C4-2B (cell line): Measurements from ENCODE around the gene EFR3B.

ENCODE experiments used
- H3K27ac ChIP-seq: fragments of 450-650 bp; 2 replicates; pipeline ENCODE4 v1.5.1; 2017
- CTCF ChIP-seq: fragments of 450-650 bp; conservative IDR thresholded peaks from 2 replicates; pipeline ENCODE4 v1.5.1; 2017; ENCODE audit warnings: mild to moderate bottlenecking
- ZFX ChIP-seq: fragments of 450-650 bp; IDR thresholded peaks from 2 replicates; pipeline ENCODE4 v1.6.1; 2017

The EFR3B gene

GRCh38 chr2:25082002-25082622 is 40.2 kb downstream of the EFR3B start:
- no peak for TF ChIP-seq ZFX
- no peak for TF ChIP-seq CTCF
- no peak overlapping the region for H3K27ac ChIP-seq

GRCh38 chr2:25085761-25086560 is 44.1 kb downstream of the EFR3B start:
- TF ChIP-seq CTCF (no peak), ZFX (no peak)
- no peak overlapping the region for H3K27ac ChIP-seq

- H3K27ac ChIP-seq, result no peak overlapping the region
- TF ChIP-seq ZFX (no peak), CTCF (no peak)
Observed at GRCh38 chr2:25088817-25089516, 47.1 kb downstream of the EFR3B start.

- TF ChIP-seq ZFX, result no peak
- no peak for TF ChIP-seq CTCF
- no peak overlapping the region for H3K27ac ChIP-seq
Observed at GRCh38 chr2:25089605-25090315, 47.9 kb downstream of the EFR3B start.

GRCh38 chr2:25090801-25091200 is 48.9 kb downstream of the EFR3B start:
- TF ChIP-seq ZFX, result no peak
- TF ChIP-seq CTCF, result no peak
- no peak overlapping the region for H3K27ac ChIP-seq

GRCh38 chr2:25091265-25091664 is 49.4 kb downstream of the EFR3B start:
- no peak for TF ChIP-seq ZFX
- TF ChIP-seq CTCF, result no peak
- no peak overlapping the region for H3K27ac ChIP-seq
